ENCODE measurements around the gene RNF151. TPM values are rescaled to one million over a fixed set of nuclear protein-coding genes. Genes with fewer than 3 reads are reported as not detected.

RNF151 gene
- total RNA-seq, 2 donors from 2014 or later, result 0.44 TPM; not detected in 1

GRCh38 chr16:1981398-1981836 is 14.8 kb downstream of the RNF151 start, which contains the start of gene NOXO1:
Gene NOXO1, minus strand, starts transcription at chr16:1981469. Its CDS starts 290 bp downstream, at chr16:1981179.
- Histone ChIP-seq H3K9ac (ENCODE audit: extremely low read depth, low read length, poor library complexity, severe bottlenecking) (no peak within 1 kb of the TSS), H3K27ac (ENCODE audit: low read depth, low read length) (peak within 1 kb of the TSS; percentile 12), H3K4me1 (ENCODE audit: control insufficient read depth, insufficient read depth, low read length) (no peaks in the 10 kb centered on the region), H3K36me3 (ENCODE audit: control insufficient read depth, insufficient read depth, low read length) (peaks cover 29% of the 10 kb centered on the region), H3K27me3 (ENCODE audit: control insufficient read depth, insufficient read depth, low read length, poor library complexity, severe bottlenecking) (peaks cover 47% of the 10 kb centered on the region), H3K4me3 (ENCODE audit: low read length) (no peak within 1 kb of the TSS), H3K9me3 (ENCODE audit: control insufficient read depth, low read length) (no peaks in the 10 kb centered on the region)
- no peak for TF ChIP-seq CTCF (conservative IDR thresholded peaks at IDR 0.05)
- Mint-ChIP-seq H3K4me1 (peaks cover 5% of the 10 kb centered on the region), H3K36me3 (ENCODE audit: low read depth) (peaks cover 3% of the 10 kb centered on the region), H3K27ac (no peak within 1 kb of the TSS), H3K9me3 (no peaks in the 10 kb centered on the region), H3K27me3 (ENCODE audit: insufficient read depth) (peaks cover 41% of the 10 kb centered on the region), H3K4me3 (peak within 1 kb of the TSS; percentile 9)
- 60 to 71% methylated on average over 1 to 6 of the region's 6 CpGs for WGBS, 2 experiments (ENCODE audit: insufficient coverage in 1 of 2, insufficient read length in 1 of 2)
- no peak for DNase-seq

- Histone ChIP-seq H3K27ac (ENCODE audit: low read depth, low read length) (peak overlapping the region; percentile 12), H3K27me3 (ENCODE audit: control insufficient read depth, insufficient read depth, low read length, poor library complexity, severe bottlenecking) (peaks cover 47% of the 10 kb centered on the region), H3K36me3 (ENCODE audit: control insufficient read depth, insufficient read depth, low read length) (peaks cover 29% of the 10 kb centered on the region), H3K4me1 (ENCODE audit: control insufficient read depth, insufficient read depth, low read length) (no peaks in the 10 kb centered on the region), H3K4me3 (ENCODE audit: low read length) (no peak overlapping the region), H3K9ac (ENCODE audit: extremely low read depth, low read length, poor library complexity, severe bottlenecking) (no peak overlapping the region), H3K9me3 (ENCODE audit: control insufficient read depth, low read length) (no peaks in the 10 kb centered on the region)
- Mint-ChIP-seq H3K4me1 (peaks cover 5% of the 10 kb centered on the region), H3K27me3 (ENCODE audit: insufficient read depth) (peaks cover 41% of the 10 kb centered on the region), H3K9me3 (no peaks in the 10 kb centered on the region), H3K27ac (no peak overlapping the region), H3K4me3 (no peak overlapping the region), H3K36me3 (ENCODE audit: low read depth) (peaks cover 9% of the 10 kb centered on the region)
- DNase-seq, result no peak
- no peak for TF ChIP-seq CTCF (conservative IDR thresholded peaks at IDR 0.05)
- WGBS, 2 experiments (ENCODE audit: insufficient coverage in 1 of 2, insufficient read length in 1 of 2), result 77 to 81% methylated on average over 5 of the region's 5 CpGs
These were observed 15.4 kb downstream of the RNF151 start for GRCh38 chr16:1982013-1982433.

- Histone ChIP-seq H3K36me3 (ENCODE audit: control insufficient read depth, insufficient read depth, low read length) (peaks cover 29% of the 10 kb centered on the region), H3K4me1 (ENCODE audit: control insufficient read depth, insufficient read depth, low read length) (no peaks in the 10 kb centered on the region), H3K27ac (ENCODE audit: low read depth, low read length) (peak overlapping the region; percentile 97), H3K9ac (ENCODE audit: extremely low read depth, low read length, poor library complexity, severe bottlenecking) (no peak overlapping the region), H3K27me3 (ENCODE audit: control insufficient read depth, insufficient read depth, low read length, poor library complexity, severe bottlenecking) (peaks cover 52% of the 10 kb centered on the region), H3K4me3 (ENCODE audit: low read length) (peak overlapping the region; percentile 82), H3K9me3 (ENCODE audit: control insufficient read depth, low read length) (no peaks in the 10 kb centered on the region)
- no peak for TF ChIP-seq CTCF (conservative IDR thresholded peaks at IDR 0.05)
- H3K27ac Mint-ChIP-seq, result no peak overlapping the region
- H3K4me1 Mint-ChIP-seq, result peaks cover 5% of the 10 kb centered on the region
- 40% methylated on average over 12 to 19 of the region's 19 CpGs for WGBS, 2 experiments (ENCODE audit: insufficient coverage in 1 of 2, insufficient read length in 1 of 2)
- H3K9me3 Mint-ChIP-seq, result no peaks in the 10 kb centered on the region
- peak overlapping the region; percentile 81 for H3K4me3 Mint-ChIP-seq
- DNase-seq, result no peak
- peaks cover 10% of the 10 kb centered on the region for H3K36me3 Mint-ChIP-seq (ENCODE audit: low read depth)
- H3K27me3 Mint-ChIP-seq (ENCODE audit: insufficient read depth), result peaks cover 43% of the 10 kb centered on the region
These were observed 16.4 kb downstream of the RNF151 start for GRCh38 chr16:1982991-1983543.

Data from endodermal cell (in vitro differentiated cells).